Caco-2 (cell line): ENCODE data around the gene ARHGAP5. TPM values are rescaled to one million over a fixed set of nuclear protein-coding genes. Genes with fewer than 3 reads are reported as not detected.

Experiments used
- BruUV-seq: library from RNA; stranded (reverse); fragments of 400-500 nt; replicated peaks from 2 replicates; lab custom pipeline; 2021; lab: Mats Ljungman, UMichigan
- CTCF ChIA-PET: fragments of 300-600 bp; sonication (Branson Sonifier 250); formaldehyde crosslinking; loops from one replicate; lab custom pipeline; 2022; ENCODE audit warnings: antibody characterized with exemption; lab: Charles Lee
- POLR2A ChIA-PET: fragments of 300-600 bp; sonication (Branson Sonifier 250); formaldehyde crosslinking; loops from one replicate; lab custom pipeline; 2022; ENCODE audit warnings: antibody characterized with exemption; lab: Charles Lee
- DNase-seq, 2 experiments: peaks; one replicate each; pipeline versions ENCODE4 v3.0.0 to v3.0.0-alpha.2; 2020 to 2022
- H3K27me3 ChIP-seq: replicated peaks from 2 replicates; pipeline ENCODE4 v1.6.0; 2011; ENCODE audit warnings: low read length; ENCODE audit not compliant: control insufficient read depth, insufficient read depth
- H3K36me3 ChIP-seq: 2 replicates; pipeline ENCODE4 v1.5.1; 2011; ENCODE audit warnings: low read length; ENCODE audit not compliant: control insufficient read depth, insufficient read depth
- H3K4me1 ChIP-seq: fragments of 250-450 bp; sonication (Bioruptor Pico); 2 replicates; pipeline ENCODE4 v1.5.1; 2020; ENCODE audit warnings: mild to moderate bottlenecking
- H3K4me3 ChIP-seq: 2 replicates; pipeline ENCODE4 v1.5.1; 2011; ENCODE audit warnings: low read depth, mild to moderate bottlenecking, control low read depth, low read length
- H3K9me3 ChIP-seq: fragments of 250-450 bp; sonication (Bioruptor Pico); 2 replicates; pipeline ENCODE4 v1.5.1; 2020; ENCODE audit warnings: mild to moderate bottlenecking, moderate library complexity
- H3K27ac Mint-ChIP-seq: one replicate; pipeline ENCODE4 v1.8.0; 2022; ENCODE audit warnings: mixed read lengths; ENCODE audit not compliant: unreplicated experiment
- H3K27me3 Mint-ChIP-seq: one replicate; pipeline ENCODE4 v1.8.0; 2022; ENCODE audit warnings: mixed read lengths; ENCODE audit not compliant: insufficient read depth, unreplicated experiment
- H3K36me3 Mint-ChIP-seq: one replicate; pipeline ENCODE4 v1.8.0; 2022; ENCODE audit warnings: mild to moderate bottlenecking, mixed read lengths; ENCODE audit not compliant: insufficient read depth, unreplicated experiment
- H3K4me1 Mint-ChIP-seq: one replicate; pipeline ENCODE4 v1.8.0; 2022; ENCODE audit warnings: low read depth, mixed read lengths; ENCODE audit not compliant: unreplicated experiment
- H3K4me3 Mint-ChIP-seq: one replicate; pipeline ENCODE4 v1.8.0; 2022; ENCODE audit warnings: mild to moderate bottlenecking, moderate library complexity, mixed read lengths; ENCODE audit not compliant: unreplicated experiment
- H3K9me3 Mint-ChIP-seq: one replicate; pipeline ENCODE4 v1.8.0; 2022; ENCODE audit warnings: mixed read lengths; ENCODE audit not compliant: unreplicated experiment
- intact Hi-C: fragments of 100-400 bp; cut with micrococcal nuclease; formaldehyde crosslinking; loops from one replicate; pipeline ENCODE4 v1.10.0; 2022; ENCODE audit not compliant: unreplicated experiment
- total RNA-seq: library from RNA; stranded (reverse); gene quantifications from 2 replicates; pipeline ENCODE4 v1.2.3, GENCODE V29; 2022
- TF ChIP-seq, protein P1 (sequence below), 2 experiments: fragments of 200-600 bp in 1 of 2; IDR thresholded peaks; 1 replicate in 1 of 2; 2 replicates in 1 of 2; pipeline versions ENCODE4 v1.5.1 to v1.8.0; 2011 to 2022; ENCODE audit warnings: antibody characterized with exemption in 1 of 2, control low read depth in 1 of 2, inconsistent platforms in 1 of 2, low read depth in 1 of 2, low read length in 1 of 2, mild to moderate bottlenecking in 1 of 2, moderate library complexity in 1 of 2; ENCODE audit not compliant: insufficient read depth in 1 of 2, severe bottlenecking in 1 of 2, unreplicated experiment in 1 of 2

Gene ARHGAP5
- total RNA-seq, 1 experiment from 2014 or later = 165 TPM

GRCh38 chr14:32070282-32070681 lies 6.8 kb upstream of the ARHGAP5 start:
- POLR2A ChIA-PET = no interaction called here
- H3K4me1 Mint-ChIP-seq = peaks cover 20% of the 10 kb centered on the region
- CTCF ChIA-PET = interaction anchor here (0.7 kb wide), 1 partner anchor 185 kb away, joined by 3 read pairs; no protein-coding TSS in a partner anchor
- no peaks in the 10 kb centered on the region for H3K36me3 ChIP-seq
- DNase-seq = no peak
- H3K27me3 ChIP-seq = no peaks in the 10 kb centered on the region; the same call in 1 of the 2 replicates
- no peaks in the 10 kb centered on the region for H3K36me3 Mint-ChIP-seq
- no TSS peak for BruUV-seq
- no peaks in the 10 kb centered on the region for H3K9me3 ChIP-seq
- TF ChIP-seq, protein P1, sequence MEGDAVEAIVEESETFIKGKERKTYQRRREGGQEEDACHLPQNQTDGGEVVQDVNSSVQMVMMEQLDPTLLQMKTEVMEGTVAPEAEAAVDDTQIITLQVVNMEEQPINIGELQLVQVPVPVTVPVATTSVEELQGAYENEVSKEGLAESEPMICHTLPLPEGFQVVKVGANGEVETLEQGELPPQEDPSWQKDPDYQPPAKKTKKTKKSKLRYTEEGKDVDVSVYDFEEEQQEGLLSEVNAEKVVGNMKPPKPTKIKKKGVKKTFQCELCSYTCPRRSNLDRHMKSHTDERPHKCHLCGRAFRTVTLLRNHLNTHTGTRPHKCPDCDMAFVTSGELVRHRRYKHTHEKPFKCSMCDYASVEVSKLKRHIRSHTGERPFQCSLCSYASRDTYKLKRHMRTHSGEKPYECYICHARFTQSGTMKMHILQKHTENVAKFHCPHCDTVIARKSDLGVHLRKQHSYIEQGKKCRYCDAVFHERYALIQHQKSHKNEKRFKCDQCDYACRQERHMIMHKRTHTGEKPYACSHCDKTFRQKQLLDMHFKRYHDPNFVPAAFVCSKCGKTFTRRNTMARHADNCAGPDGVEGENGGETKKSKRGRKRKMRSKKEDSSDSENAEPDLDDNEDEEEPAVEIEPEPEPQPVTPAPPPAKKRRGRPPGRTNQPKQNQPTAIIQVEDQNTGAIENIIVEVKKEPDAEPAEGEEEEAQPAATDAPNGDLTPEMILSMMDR (IDR thresholded peaks at IDR 0.05; ENCODE audit: insufficient read depth in 1 of 2, low read depth in 1 of 2, low read length in 1 of 2, severe bottlenecking in 1 of 2, unreplicated experiment in 1 of 2) = peak in 1 of 2 experiments; percentile 11
- no peaks in the 10 kb centered on the region for H3K9me3 Mint-ChIP-seq
- H3K4me3 ChIP-seq = no peak overlapping the region
- intact Hi-C loops = no loop called here
- H3K27me3 Mint-ChIP-seq = no peaks in the 10 kb centered on the region
- H3K27ac Mint-ChIP-seq = no peak overlapping the region
- peaks cover 16% of the 10 kb centered on the region; the same call in 1 of the 2 replicates for H3K4me1 ChIP-seq
- no peak overlapping the region for H3K4me3 Mint-ChIP-seq

DNA sequence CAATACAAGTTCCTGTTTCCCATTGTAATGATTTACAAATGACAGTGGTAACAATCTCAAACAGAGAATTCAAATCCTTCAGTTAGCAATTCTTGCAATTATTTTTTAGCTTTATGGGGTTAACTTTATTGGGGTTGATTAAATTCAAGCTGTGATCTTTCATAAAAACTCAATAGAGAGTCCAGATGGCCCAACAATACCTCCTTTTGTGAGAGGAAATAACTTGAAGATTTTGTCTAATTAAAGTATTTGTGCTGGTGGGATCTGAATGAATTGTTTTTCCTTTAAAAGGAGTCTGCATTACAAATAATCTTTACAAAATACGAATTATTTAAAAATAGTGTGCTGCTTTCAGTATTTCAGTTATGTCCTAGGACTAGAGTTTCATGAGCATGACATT lies 4.4 kb upstream of the ARHGAP5 start:
- intact Hi-C loops = loop anchor here (1.0 kb wide), 3 partner anchors 137 to 488 kb away; no protein-coding TSS in a partner anchor
- CTCF ChIA-PET = interaction anchor here (1.5 to 2.6 kb wide), 2 partner anchors 138 to 182 kb away, joined by 5 to 9 read pairs; no protein-coding TSS in a partner anchor
- no TSS peak for BruUV-seq
- Mint-ChIP-seq H3K27ac (no peak overlapping the region), H3K9me3 (no peaks in the 10 kb centered on the region), H3K27me3 (no peaks in the 10 kb centered on the region), H3K36me3 (peaks cover 9% of the 10 kb centered on the region), H3K4me3 (no peak overlapping the region), H3K4me1 (peaks cover 20% of the 10 kb centered on the region)
- Histone ChIP-seq H3K27me3 (no peaks in the 10 kb centered on the region), H3K36me3 (no peaks in the 10 kb centered on the region), H3K4me1 (peaks cover 17% of the 10 kb centered on the region; the same call in 1 of the 2 replicates), H3K9me3 (no peaks in the 10 kb centered on the region), H3K4me3 (no peak overlapping the region)
- TF ChIP-seq, protein P1 (IDR thresholded peaks at IDR 0.05; ENCODE audit: insufficient read depth in 1 of 2, low read depth in 1 of 2, low read length in 1 of 2, severe bottlenecking in 1 of 2, unreplicated experiment in 1 of 2) = no peak
- POLR2A ChIA-PET = no interaction called here
- DNase-seq = no peak

DNA sequence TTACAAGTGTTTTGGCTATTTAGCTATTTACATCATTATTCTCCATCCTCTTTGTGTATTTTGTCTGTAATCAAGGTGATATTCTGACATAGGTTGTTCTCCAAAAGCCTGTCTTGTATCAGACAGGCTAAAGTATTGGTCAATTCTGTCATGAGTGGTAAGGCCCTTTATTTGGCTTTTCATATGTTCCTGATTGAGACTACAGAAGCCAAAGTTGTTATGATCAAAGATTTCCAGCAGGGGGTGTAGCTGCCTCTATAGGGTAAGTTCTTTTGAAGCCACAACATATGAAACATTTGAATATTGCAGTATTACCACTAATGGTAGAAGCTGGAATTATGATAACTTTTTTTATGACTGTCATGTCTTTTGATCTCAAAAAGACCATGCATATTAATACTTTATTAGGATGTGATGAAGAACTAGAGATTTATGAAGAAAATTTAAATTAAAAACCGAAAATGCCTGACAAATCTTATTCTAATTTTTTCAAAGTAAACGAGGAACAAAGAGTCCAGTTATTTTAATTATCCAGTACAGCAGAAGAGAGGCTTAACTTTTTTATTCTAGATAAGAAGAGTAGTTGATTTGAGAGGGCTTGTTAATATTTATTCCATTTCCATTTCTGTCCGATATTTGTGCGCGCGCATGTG lies 3.4 kb upstream of the ARHGAP5 start:
- Histone ChIP-seq H3K36me3 (no peaks in the 10 kb centered on the region), H3K9me3 (no peaks in the 10 kb centered on the region), H3K4me1 (peaks cover 17% of the 10 kb centered on the region; the same call in 1 of the 2 replicates), H3K27me3 (no peaks in the 10 kb centered on the region), H3K4me3 (no peak overlapping the region)
- H3K27me3 Mint-ChIP-seq = no peaks in the 10 kb centered on the region
- no TSS peak for BruUV-seq
- POLR2A ChIA-PET = no interaction called here
- intact Hi-C loops = loop anchor here (1.0 kb wide), 3 partner anchors 138 to 487 kb away; no protein-coding TSS in a partner anchor
- peaks cover 17% of the 10 kb centered on the region for H3K36me3 Mint-ChIP-seq
- TF ChIP-seq, protein P1 (IDR thresholded peaks at IDR 0.05; ENCODE audit: insufficient read depth in 1 of 2, low read depth in 1 of 2, low read length in 1 of 2, severe bottlenecking in 1 of 2, unreplicated experiment in 1 of 2) = peak; percentile 45 to 74
- no peaks in the 10 kb centered on the region for H3K9me3 Mint-ChIP-seq
- H3K4me1 Mint-ChIP-seq = peaks cover 20% of the 10 kb centered on the region
- no peak overlapping the region for H3K27ac Mint-ChIP-seq
- H3K4me3 Mint-ChIP-seq = no peak overlapping the region
- CTCF ChIA-PET = interaction anchor here (0.7 to 2.6 kb wide), 5 partner anchors 63 to 486 kb away, joined by 3 to 9 read pairs (median 4); no protein-coding TSS in a partner anchor
- DNase-seq = peak; percentile 49 to 77
